Activated naive CD4-positive, alpha-beta T cell treated with anti-CD3 and anti-CD28 coated beads, Interleukin-2, amount 10 ng/mL, durations not matched to agents 7 days and 5 days (primary cell): Measurements from ENCODE around the gene MDH1.
"Not testable (repeated sequence)": the region's sequence is repeated elsewhere in the genome, so short reads cannot be mapped to it uniquely, and the experiment has no call there.

ENCODE experiments used
- CTCF ChIA-PET: fragments of 350-600 bp; sonication (Branson Sonifier 250); formaldehyde crosslinking; loops from one replicate; lab custom pipeline; 2021; ENCODE audit warnings: antibody characterized with exemption; lab: Charles Lee
- DNase-seq: peaks from one replicate; pipeline ENCODE4 v3.0.0-alpha.2; 2020
- H3K27ac Mint-ChIP-seq: one replicate; pipeline ENCODE4 v1.8.0; 2021; ENCODE audit warnings: mild to moderate bottlenecking, moderate library complexity, mixed read lengths
- H3K27me3 Mint-ChIP-seq: one replicate; pipeline ENCODE4 v1.8.0; 2021; ENCODE audit warnings: mild to moderate bottlenecking, mixed read lengths
- H3K36me3 Mint-ChIP-seq: one replicate; pipeline ENCODE4 v1.8.0; 2021; ENCODE audit warnings: mixed read lengths
- H3K4me1 Mint-ChIP-seq: one replicate; pipeline ENCODE4 v1.8.0; 2021; ENCODE audit warnings: mixed read lengths
- H3K4me3 Mint-ChIP-seq: one replicate; pipeline ENCODE4 v1.8.0; 2021; ENCODE audit warnings: mild to moderate bottlenecking, moderate library complexity, mixed read lengths
- H3K9me3 Mint-ChIP-seq: one replicate; pipeline ENCODE4 v1.8.0; 2021; ENCODE audit warnings: mixed read lengths

The MDH1 gene

GRCh38 chr2:63573726-63574345 lies 14.9 kb upstream of the MDH1 start:
- H3K9me3 Mint-ChIP-seq, DNase-seq, H3K36me3 Mint-ChIP-seq, CTCF ChIA-PET, H3K4me3 Mint-ChIP-seq, H3K27ac Mint-ChIP-seq, H3K4me1 Mint-ChIP-seq, H3K27me3 Mint-ChIP-seq: not testable (repeated sequence)

DNA sequence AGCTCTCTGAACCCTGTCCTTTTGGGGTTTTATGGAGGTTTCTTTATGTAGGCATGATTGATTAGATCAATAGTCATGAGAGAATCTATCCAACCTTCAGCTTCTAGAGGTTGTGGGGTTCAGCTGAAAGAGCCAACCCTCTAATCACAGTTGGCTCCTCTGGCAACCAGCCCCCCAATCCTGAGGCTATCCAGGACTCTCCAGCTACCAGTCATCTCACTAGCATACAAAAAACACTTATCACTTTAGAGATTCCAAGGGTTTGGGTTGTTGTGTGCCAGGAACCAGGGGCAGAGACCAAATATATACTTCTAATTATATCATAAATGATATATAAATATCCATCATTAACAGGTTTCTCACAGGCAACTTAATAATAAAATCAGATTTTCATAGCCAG lies 12.2 kb upstream of the MDH1 start:
- H3K4me3 Mint-ChIP-seq: no peak overlapping the region
- CTCF ChIA-PET: no interaction called here
- H3K36me3 Mint-ChIP-seq: no peaks in the 10 kb centered on the region
- no peaks in the 10 kb centered on the region for H3K27me3 Mint-ChIP-seq
- no peak for DNase-seq
- no peak overlapping the region for H3K27ac Mint-ChIP-seq
- no peaks in the 10 kb centered on the region for H3K9me3 Mint-ChIP-seq
- H3K4me1 Mint-ChIP-seq: no peaks in the 10 kb centered on the region

GRCh38 chr2:63578767-63579166 lies 10.0 kb upstream of the MDH1 start:
- no peak overlapping the region for H3K4me3 Mint-ChIP-seq
- H3K4me1 Mint-ChIP-seq: no peaks in the 10 kb centered on the region
- CTCF ChIA-PET: no interaction called here
- H3K36me3 Mint-ChIP-seq: no peaks in the 10 kb centered on the region
- H3K27ac Mint-ChIP-seq: no peak overlapping the region
- no peak for DNase-seq
- H3K27me3 Mint-ChIP-seq: no peaks in the 10 kb centered on the region
- no peaks in the 10 kb centered on the region for H3K9me3 Mint-ChIP-seq

DNA sequence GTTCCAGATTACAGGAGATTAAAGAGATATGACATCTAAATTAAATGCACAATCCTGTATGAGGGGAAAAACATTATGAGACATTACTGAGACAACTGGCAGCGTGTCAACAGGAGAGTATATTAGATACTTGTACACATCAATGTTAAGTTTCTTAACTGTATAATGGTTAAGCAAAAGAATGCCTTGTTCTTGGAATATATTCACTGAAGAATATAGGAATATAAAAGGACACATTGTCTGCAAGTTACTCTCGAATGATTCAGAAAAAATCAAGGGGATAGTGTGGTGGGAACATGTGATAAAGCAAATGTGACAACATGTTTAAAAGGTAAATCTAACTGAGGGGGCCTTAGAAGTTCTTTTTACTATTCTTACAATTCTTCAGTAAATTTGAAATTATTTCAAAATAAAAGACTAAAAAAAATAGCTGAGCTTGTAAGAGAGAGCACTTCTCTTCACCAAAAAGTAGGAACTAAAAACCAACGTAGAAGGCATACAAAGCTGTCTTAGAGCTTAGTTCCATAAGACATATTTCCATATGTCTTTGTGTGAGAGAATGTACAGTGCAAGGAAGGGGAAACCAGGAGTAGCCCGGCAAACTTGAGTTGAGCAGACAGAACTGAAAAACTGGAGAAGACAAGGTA lies 8.0 kb upstream of the MDH1 start:
- Mint-ChIP-seq H3K36me3 (no peaks in the 10 kb centered on the region), H3K27ac (no peak overlapping the region), H3K9me3 (no peaks in the 10 kb centered on the region), H3K27me3 (no peaks in the 10 kb centered on the region), H3K4me1 (no peaks in the 10 kb centered on the region), H3K4me3 (no peak overlapping the region)
- CTCF ChIA-PET: interaction anchor here (0.6 kb wide), 1 partner anchor 438 kb away, joined by 3 read pairs; no protein-coding TSS in a partner anchor
- DNase-seq: no peak

DNA sequence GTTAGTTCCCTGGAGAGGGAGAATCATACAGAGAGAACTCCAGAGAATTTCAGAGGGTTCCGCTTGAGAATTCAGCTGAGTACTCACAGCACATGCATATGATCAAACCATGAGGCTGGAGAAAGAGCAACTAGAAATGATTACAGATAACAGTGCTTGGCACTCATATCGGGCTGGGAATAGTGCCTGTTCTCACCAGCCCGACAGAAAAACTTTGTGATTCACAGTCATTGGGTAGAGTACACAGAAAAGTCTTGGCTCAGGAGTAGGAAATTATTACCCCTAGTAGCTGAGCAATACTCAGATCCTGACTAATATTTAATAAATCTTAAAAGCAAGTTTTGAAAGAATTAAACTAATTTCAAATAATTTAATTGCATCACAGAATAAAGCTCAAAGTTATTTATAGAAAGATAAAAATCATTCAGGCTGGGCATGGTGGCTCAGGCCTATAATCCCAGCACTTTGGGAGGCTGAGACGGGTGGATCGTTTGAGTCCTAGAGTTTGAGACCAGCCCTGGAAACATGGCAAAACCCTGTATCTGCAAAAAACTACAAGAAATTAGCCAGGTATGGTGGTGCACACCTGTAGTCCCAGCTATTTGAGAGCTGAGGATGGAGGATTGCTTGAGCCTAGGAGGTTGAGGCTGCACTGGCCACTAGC lies 7.3 kb upstream of the MDH1 start:
- no peaks in the 10 kb centered on the region for H3K9me3 Mint-ChIP-seq
- H3K4me1 Mint-ChIP-seq: peaks cover 3% of the 10 kb centered on the region
- H3K27ac Mint-ChIP-seq: no peak overlapping the region
- no peaks in the 10 kb centered on the region for H3K36me3 Mint-ChIP-seq
- DNase-seq: no peak
- CTCF ChIA-PET: no interaction called here
- H3K27me3 Mint-ChIP-seq: no peaks in the 10 kb centered on the region
- no peak overlapping the region for H3K4me3 Mint-ChIP-seq

GRCh38 chr2:63582873-63583272 lies 5.9 kb upstream of the MDH1 start:
- no peak overlapping the region for H3K27ac Mint-ChIP-seq
- H3K4me3 Mint-ChIP-seq: no peak overlapping the region
- H3K36me3 Mint-ChIP-seq: no peaks in the 10 kb centered on the region
- CTCF ChIA-PET: no interaction called here
- no peak for DNase-seq
- no peaks in the 10 kb centered on the region for H3K9me3 Mint-ChIP-seq
- peaks cover 15% of the 10 kb centered on the region for H3K4me1 Mint-ChIP-seq
- H3K27me3 Mint-ChIP-seq: no peaks in the 10 kb centered on the region

DNA sequence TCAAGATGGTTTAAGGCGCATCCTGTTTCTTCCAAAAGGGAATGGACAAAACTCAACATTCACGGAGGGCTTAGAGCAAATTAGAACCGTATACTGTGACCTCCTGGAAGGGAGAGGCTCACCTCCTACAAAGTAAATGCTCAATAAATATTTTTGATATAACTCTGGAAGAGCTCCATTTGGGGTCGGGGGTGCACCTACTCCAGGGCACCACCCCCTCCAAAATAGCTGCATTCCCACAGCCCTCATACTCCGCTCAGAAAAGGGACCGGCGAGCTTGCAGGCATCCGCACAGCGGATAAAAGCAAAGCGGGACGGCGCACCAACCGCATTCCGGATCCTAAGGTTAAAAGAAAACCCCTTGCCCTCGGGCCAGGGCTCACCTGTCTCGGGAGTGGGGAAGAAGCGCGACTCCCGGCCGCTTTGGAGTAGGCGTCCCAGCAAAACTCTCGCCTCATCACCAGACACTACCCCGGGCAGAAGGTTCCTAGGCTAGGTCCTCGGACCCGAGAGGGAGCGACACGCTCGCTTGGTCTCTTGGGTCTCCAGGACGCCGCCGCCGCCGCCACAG lies 864 bp upstream of the MDH1 start:
- peak overlapping the region; percentile 96 for H3K4me3 Mint-ChIP-seq
- H3K27me3 Mint-ChIP-seq: peaks cover 5% of the 10 kb centered on the region
- peaks cover 3% of the 10 kb centered on the region for H3K36me3 Mint-ChIP-seq
- CTCF ChIA-PET: interaction anchor here (1.5 kb wide), 1 partner anchor 273 kb away, joined by 4 read pairs; no protein-coding TSS in a partner anchor
- no peak for DNase-seq
- no peaks in the 10 kb centered on the region for H3K9me3 Mint-ChIP-seq
- peak overlapping the region; percentile 94 for H3K27ac Mint-ChIP-seq
- H3K4me1 Mint-ChIP-seq: peaks cover 46% of the 10 kb centered on the region

DNA sequence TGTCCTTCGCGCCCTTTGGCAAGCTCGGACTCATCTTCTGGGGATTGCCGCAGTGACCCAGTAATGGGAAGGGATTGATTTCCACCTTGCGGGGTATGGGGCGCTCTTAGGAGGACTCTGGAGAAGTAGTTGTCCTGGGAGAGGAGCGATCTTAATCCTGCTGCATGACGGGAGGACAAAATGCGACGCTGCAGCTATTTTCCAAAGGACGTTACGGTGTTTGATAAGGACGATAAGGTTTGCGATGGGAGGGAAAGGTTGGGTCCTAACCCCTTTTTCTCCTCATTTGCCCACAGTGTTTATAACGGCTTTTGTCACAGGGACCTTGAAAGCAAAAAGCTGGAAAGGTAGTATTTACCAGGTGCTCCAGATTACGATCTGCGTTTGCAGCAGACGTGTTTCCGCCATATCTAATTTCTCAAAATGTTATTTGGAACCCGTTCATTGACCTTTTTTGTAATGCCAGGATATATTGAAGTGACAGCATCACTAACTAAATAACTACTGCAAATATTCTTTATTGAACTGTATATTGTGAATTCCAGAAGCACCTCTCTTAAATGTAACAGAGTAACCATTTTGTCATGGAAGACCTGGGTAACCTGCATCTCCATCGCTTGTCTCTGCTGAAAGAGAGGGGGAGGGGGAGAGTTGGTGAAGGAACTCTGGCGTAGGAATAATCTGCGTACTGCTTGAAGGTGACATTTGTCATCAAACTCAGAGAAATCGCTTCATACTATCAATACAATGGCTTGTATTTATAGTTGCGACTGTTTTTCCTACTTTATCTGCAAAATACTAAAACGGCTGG lies 590 bp downstream of the MDH1 start:
- no peak for DNase-seq
- peaks cover 46% of the 10 kb centered on the region for H3K4me1 Mint-ChIP-seq
- peaks cover 8% of the 10 kb centered on the region for H3K36me3 Mint-ChIP-seq
- H3K4me3 Mint-ChIP-seq: peak overlapping the region; percentile 96
- H3K27ac Mint-ChIP-seq: peak overlapping the region; percentile 94
- peaks cover 5% of the 10 kb centered on the region for H3K27me3 Mint-ChIP-seq
- no peaks in the 10 kb centered on the region for H3K9me3 Mint-ChIP-seq
- CTCF ChIA-PET: interaction anchor here (0.7 kb wide), 1 partner anchor 1326 kb away, joined by 3 read pairs; no protein-coding TSS in a partner anchor

DNA sequence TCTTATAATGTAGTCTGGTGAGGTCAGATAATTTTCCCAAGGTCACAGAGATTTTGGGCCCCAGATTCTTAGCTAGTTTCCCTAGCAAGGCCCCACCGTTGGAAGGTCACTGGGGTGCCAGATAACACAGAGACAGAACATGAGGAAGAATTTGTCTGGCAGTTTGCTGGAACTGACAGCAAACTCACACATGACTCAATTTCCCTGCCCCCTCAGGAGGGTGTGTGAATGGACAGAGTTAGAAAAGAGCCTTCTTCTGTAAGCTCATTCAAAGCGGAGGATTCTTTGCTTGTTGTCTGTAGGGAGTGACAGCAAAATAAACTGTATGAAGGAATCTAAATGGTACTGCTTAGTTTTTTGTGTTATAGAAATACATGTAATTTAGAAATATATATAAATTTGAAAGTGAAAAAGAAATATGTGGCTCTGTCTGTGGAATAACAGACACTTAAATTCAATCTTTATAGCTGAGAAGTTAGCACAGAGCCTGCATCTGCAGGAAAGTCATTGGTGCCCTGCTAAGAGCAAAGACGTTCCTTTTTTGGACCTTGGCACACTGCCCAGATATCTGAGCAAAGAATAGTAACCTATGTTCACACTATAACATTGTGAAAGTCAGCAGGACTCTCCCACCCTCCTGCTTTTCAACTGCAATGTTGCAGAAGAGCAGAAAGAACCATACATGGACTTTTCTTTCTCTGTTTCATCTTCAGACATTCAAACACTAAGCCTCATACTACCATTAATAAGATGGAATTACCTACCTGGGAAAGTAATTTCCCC lies 2.1 kb downstream of the MDH1 start:
- CTCF ChIA-PET: no interaction called here
- H3K4me1 Mint-ChIP-seq: peaks cover 46% of the 10 kb centered on the region
- peak overlapping the region; percentile 96 for H3K4me3 Mint-ChIP-seq
- H3K27me3 Mint-ChIP-seq: peaks cover 5% of the 10 kb centered on the region
- no peaks in the 10 kb centered on the region for H3K9me3 Mint-ChIP-seq
- H3K36me3 Mint-ChIP-seq: peaks cover 13% of the 10 kb centered on the region
- H3K27ac Mint-ChIP-seq: no peak overlapping the region
- no peak for DNase-seq

GRCh38 chr2:63591566-63592175 lies 2.9 kb downstream of the MDH1 start:
- H3K9me3 Mint-ChIP-seq: no peaks in the 10 kb centered on the region
- H3K4me3 Mint-ChIP-seq: no peak overlapping the region
- peaks cover 19% of the 10 kb centered on the region for H3K36me3 Mint-ChIP-seq
- DNase-seq: no peak
- H3K27me3 Mint-ChIP-seq: peaks cover 5% of the 10 kb centered on the region
- no peak overlapping the region for H3K27ac Mint-ChIP-seq
- CTCF ChIA-PET: no interaction called here
- peaks cover 43% of the 10 kb centered on the region for H3K4me1 Mint-ChIP-seq

DNA sequence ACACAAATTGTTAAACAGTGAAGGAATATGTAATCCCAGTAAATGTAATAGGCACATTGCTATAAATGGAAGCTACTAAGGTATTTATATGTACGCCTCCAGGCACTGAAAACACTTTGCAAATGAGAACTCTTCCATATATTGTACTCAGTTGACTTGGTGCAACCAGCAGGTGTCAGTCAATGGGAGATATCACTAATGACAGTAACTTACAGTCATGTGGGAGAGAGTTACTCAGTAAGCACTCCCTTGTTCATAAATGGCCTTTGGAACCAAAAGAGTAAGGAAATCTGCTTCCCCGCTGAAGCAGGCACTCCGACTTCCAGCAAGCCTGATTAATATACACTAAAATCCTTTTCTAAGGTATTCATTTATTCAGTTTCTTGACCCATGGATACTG lies 5.9 kb downstream of the MDH1 start:
- Mint-ChIP-seq H3K36me3 (peaks cover 26% of the 10 kb centered on the region), H3K4me3 (no peak overlapping the region), H3K9me3 (no peaks in the 10 kb centered on the region), H3K27ac (no peak overlapping the region), H3K4me1 (peaks cover 22% of the 10 kb centered on the region), H3K27me3 (no peaks in the 10 kb centered on the region)
- no peak for DNase-seq
- CTCF ChIA-PET: interaction anchor here (2.0 kb wide), 1 partner anchor 266 kb away, joined by 6 read pairs; no protein-coding TSS in a partner anchor

DNA sequence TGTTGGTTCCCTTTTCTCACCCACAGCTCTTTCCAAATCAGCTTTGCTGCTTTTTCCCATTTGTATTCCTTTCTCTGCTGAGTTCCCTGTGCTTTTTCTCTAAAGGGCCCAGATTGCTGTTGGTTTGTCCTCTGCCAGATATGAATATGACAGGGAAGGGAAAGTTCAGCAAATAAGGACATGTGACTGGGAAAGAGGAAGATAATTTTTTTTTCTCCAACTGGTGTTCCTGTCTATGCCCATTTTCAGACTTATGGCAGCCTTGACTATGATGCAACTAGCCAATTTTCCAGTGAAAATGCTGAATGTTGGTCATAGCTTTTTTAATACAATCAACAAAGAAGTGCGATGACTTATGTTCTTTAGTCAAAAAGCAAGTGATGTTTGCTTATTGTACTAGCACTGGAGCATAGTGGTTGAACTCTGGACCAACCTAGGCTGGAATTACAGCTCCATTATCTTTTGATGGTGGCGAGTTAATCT lies 7.7 kb downstream of the MDH1 start:
- Mint-ChIP-seq H3K36me3 (peaks cover 35% of the 10 kb centered on the region), H3K9me3 (no peaks in the 10 kb centered on the region), H3K27me3 (no peaks in the 10 kb centered on the region), H3K4me3 (no peak overlapping the region), H3K27ac (no peak overlapping the region), H3K4me1 (peaks cover 4% of the 10 kb centered on the region)
- CTCF ChIA-PET: no interaction called here
- DNase-seq: no peak

- H3K4me1 Mint-ChIP-seq: peaks cover 2% of the 10 kb centered on the region
- CTCF ChIA-PET: no interaction called here
- H3K4me3 Mint-ChIP-seq: no peak overlapping the region
- no peaks in the 10 kb centered on the region for H3K27me3 Mint-ChIP-seq
- H3K27ac Mint-ChIP-seq: no peak overlapping the region
- no peak for DNase-seq
- H3K9me3 Mint-ChIP-seq: no peaks in the 10 kb centered on the region
- peaks cover 45% of the 10 kb centered on the region for H3K36me3 Mint-ChIP-seq
Observed at GRCh38 chr2:63598981-63599380, 10.2 kb downstream of the MDH1 start.
